ENCODE measurements around the gene CFAP65.

The CFAP65 gene

GRCh38 chr2:219010162-219010756 is 31.1 kb downstream of the CFAP65 start:
- no peak for DNase-seq

DNA sequence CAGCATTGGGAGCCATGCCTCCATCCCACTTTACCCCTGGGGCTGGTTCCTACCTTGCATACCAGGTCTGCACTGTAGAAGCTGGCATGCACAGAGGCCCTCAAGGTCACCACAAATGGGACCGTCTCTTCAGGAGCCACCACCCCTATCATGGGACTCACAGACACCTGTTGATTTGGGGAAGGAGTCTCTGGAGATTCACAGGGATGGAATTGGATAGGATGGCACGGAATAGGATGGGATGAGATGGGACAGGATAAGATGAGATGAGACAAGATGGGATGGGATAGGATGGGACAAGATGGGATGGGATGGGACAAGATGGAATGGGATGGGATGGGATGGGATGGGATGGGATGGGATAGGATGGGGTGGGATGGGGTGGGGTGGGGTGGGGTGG is 32.0 kb downstream of the CFAP65 start:
- DNase-seq = no peak

DNA sequence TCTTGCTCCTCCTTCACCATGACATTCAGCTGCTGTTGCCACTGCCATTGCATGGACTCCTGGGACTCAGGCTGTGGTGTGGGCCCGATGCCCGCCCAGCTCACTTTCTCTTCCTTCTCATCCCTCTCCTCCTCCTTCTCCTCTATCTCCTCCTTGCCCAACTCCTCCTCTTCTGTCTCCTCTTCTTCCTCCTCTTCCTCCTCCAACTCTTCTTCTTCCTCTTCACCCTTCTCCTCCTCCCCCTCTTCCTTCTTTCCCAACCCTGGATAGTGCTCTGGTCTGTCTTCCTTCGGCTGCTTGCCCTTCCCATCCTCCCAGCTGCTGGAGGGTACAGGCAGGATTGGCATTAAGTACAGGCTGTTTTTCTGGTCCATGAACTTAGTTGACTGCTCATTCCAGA is 37.3 kb downstream of the CFAP65 start:
- no peak for DNase-seq

GRCh38 chr2:219003267-219003634 is 38.1 kb downstream of the CFAP65 start:
- DNase-seq = no peak

GRCh38 chr2:219002395-219003266 is 38.7 kb downstream of the CFAP65 start:
- DNase-seq = peak; percentile 87

- peak; percentile 98 for DNase-seq
Measured at GRCh38 chr2:219001577-219002394, 39.5 kb downstream of the CFAP65 start.

GRCh38 chr2:219001100-219001576 is 40.2 kb downstream of the CFAP65 start:
- DNase-seq = no peak

DNA sequence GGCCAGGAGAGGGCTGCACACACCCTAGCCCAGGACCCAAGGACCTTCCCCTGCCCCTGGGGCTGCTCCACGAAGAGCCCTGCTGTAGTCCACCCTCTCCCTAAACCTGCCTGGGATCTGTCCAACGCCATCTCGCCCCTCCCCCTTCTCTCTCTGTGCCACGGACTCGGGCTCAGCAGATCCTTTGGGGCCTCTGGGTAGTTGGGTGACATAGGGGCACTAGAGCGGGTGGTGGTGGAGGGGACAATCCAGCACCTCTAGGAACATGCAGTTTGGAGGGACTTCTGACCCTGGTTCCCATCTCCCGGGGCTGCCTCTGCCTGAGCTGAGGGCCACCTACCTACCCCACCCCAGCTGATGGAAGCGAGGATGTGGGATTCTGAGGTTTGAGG is 40.8 kb downstream of the CFAP65 start:
- DNase-seq = peak; percentile 20

GRCh38 chr2:218999881-219000568 is 41.3 kb downstream of the CFAP65 start:
- DNase-seq = peak; percentile 86

GRCh38 chr2:218999021-218999880 is 42.1 kb downstream of the CFAP65 start:
- DNase-seq = no peak

DNA sequence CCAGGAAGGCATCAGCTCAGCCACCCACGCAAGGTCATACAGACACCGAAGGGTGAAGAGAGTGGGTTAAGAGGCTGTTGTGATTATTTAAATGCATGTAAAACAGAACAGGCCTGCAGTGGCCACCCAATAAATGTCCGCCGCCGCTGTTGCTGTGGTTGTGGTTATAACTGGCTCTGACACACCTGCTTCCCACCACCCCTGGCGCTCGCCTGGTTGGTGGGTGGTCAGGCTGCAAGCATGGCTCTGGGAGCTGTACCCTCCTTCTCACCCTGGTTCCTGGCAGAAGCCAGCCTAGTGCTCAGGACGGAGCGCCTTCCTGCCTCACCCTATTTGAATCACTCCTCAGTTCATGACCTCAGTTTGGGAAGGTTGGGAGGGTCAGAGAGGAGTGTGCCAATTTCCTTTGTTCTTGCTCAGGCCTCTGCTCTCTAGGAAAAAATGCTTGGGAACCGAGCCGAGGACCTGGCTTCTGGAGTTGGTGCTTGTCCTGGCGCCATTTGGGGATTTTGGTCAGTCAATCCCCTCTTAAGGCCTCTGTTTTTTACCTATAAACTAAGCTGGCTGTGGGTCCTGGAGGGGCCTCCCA is 42.8 kb downstream of the CFAP65 start:
- peak; percentile 36 for DNase-seq

GRCh38 chr2:218997731-218998130 is 43.6 kb downstream of the CFAP65 start:
- DNase-seq = peak; percentile 54

GRCh38 chr2:218996937-218997336 is 44.4 kb downstream of the CFAP65 start:
- DNase-seq = peak; percentile 81

- peak; percentile 92 for DNase-seq
Measured at GRCh38 chr2:218995972-218996711, 45.2 kb downstream of the CFAP65 start.

DNA sequence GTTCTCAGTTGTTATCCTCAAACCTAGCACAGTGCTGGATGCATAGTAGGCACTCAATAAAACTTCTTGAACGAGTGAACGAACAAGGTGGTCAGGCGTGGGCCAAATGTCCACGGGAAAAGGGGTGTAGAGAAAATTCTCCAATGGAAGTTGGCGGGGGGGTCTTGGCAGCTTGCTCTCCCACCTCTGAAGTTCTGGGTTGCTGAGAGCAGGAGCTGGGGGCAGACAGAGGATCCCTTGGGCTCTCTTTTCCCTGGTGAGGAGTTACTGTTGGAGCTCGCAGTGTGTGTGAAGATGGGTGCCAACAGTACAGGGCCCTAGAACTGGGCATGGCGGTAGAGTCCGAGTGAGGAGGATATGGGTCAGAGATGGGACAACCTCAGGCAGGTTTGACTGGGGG is 45.8 kb downstream of the CFAP65 start:
- DNase-seq = no peak

DNA sequence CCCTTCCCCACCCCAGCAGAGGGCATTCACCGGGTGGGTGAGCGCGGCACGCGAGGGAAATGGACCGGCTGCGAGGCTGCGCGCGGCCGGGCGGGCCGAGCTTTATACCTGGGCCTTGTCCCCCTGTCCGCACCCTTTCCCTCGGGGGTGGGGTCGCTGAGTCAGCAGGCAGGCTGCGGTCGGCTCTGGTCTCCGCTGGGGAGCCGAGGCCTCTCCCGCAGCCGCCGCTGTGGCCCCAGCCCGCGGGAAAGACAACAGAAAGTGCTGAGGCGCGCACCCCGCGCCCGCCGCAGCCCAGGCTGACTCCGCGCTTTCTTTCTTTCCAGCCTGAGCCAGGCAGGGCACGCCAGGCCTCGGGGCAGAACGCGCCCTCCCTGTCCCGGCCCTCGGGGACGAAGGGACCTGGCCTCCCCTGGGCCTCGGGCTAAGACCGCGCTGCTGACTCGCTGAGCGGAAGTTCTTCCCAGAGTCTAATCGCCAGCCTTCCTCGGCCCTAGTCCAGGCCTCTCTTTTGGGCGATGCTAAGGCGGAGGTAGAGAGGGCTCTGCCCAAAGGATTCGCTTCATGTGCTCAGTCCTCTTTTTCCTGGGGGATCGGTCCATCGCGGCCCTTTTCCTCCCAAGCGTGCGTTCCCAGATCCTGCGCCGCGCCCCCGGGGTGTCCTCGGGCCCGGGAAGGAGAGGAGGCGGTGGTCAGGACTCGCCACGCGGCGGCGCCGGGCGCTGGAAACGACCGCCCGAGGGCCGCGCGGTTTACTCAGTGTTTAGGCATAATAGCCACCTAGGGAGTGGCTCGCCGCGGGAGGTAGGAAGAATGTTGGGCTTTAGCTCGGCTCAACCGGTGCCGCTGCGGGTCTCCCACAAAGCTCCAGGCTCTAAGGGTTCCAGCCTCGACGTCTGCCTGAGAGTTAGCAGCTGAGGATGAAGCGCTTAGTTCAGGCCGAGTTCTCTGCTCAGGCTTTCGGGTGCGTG is 47.7 kb downstream of the CFAP65 start, which contains the start of gene CRYBA2:
Gene CRYBA2, minus strand, starts transcription at position 78 of the 971 bp plus-strand sequence. CDS start 246 bp downstream, outside the sequence.
- peak; percentile 27 for DNase-seq

- DNase-seq = no peak
Measured at GRCh38 chr2:218992703-218993344, 48.5 kb downstream of the CFAP65 start.

DNA sequence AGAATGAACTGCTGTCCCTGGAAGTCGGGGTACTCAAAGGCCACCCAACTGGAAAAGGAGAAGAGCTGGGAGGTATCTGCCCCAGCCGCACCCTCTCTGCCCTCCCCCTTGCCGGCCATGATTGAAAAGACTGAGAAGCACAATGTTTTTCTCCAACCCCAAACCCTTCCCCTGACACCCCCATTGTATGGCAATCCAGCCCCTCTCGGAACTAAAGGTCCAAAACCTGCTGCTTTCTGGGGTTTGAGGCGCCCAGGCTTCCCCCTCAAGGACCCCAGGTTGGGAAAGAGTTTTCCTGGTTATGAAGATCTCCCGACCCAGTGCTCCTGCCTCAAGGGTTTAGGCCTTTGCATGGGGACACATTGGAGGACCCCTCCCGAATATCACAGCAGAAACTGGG is 49.1 kb downstream of the CFAP65 start:
- no peak for DNase-seq

DNA sequence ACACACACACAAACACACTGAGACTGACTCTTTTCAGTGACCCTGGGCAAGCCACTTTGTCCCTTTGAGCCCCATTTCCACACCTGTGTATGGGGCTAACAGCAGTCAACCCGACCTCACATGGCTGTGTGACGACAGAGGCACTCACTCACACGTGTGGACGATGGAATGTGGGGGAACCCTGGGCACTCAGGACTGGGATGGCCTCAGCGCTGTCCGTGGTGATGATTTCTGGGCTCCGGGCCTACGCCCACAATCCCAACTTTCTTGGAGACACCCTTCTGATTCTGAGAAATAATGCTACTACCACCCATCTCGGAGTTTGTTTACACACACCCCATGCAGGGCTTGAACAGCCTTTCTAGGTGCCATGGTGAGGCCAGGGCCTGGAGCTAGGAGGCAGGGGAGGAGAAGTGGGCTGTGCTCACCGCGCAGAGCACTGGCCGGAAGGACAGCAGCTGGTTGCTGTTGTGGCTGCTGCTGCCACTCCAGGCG is 49.6 kb downstream of the CFAP65 start:
- no peak for DNase-seq

All from NCI-H774 (cell line).